ENCODE data around the gene PPFIA1. TPM values are rescaled to one million over a fixed set of nuclear protein-coding genes. Genes with fewer than 3 reads are reported as not detected.

The PPFIA1 gene
- total and polyA plus RNA-seq, 11 donors: 15.8 to 53.1 (median 39.1) TPM

GRCh38 chr11:70311616-70312015, 41.1 kb downstream of the PPFIA1 start:
- peaks cover 0 to 34% (median 7%) of the 10 kb centered on the region in 12 donors for H3K4me1 ChIP-seq
- H3K36me3 ChIP-seq: peaks cover 0 to 25% (median 4%) of the 10 kb centered on the region in 9 donors
- no peak overlapping the region for H3K4me3 ChIP-seq
- no peaks in the 10 kb centered on the region for H3K27me3 ChIP-seq
- TF ChIP-seq CTCF (IDR thresholded peaks at IDR 0.05): no peak
- no peak for TF ChIP-seq POLR2A (IDR thresholded peaks at IDR 0.05)
- DNase-seq (no peak), ATAC-seq (no peak)
- H3K27ac ChIP-seq: no peak overlapping the region
- intact Hi-C loops (cut with DNase I): no loop called here
- WGBS, 4 donors: 96 to 99% (median 98%) methylated on average over 4 of the region's 4 CpGs
- H3K9me3 ChIP-seq: no peaks in the 10 kb centered on the region

GRCh38 chr11:70312401-70313357, 42.2 kb downstream of the PPFIA1 start:
- no peak overlapping the region for H3K4me3 ChIP-seq
- DNase-seq: no peak
- TF ChIP-seq POLR2A (IDR thresholded peaks at IDR 0.05): no peak
- TF ChIP-seq CTCF (IDR thresholded peaks at IDR 0.05): no peak
- ATAC-seq: peak; percentile 50 to 79 (median 56)
- no peaks in the 10 kb centered on the region for H3K27me3 ChIP-seq
- peaks cover 0 to 25% (median 0%) of the 10 kb centered on the region in 9 donors for H3K36me3 ChIP-seq
- no peak overlapping the region for H3K27ac ChIP-seq
- WGBS, 4 donors: 74 to 80% (median 79%) methylated on average over 18 to 20 of the region's 20 CpGs
- peaks cover 0 to 26% (median 5%) of the 10 kb centered on the region in 12 donors for H3K4me1 ChIP-seq
- H3K9me3 ChIP-seq: no peaks in the 10 kb centered on the region
- intact Hi-C loops (cut with DNase I): no loop called here

GRCh38 chr11:70313945-70314344, 43.5 kb downstream of the PPFIA1 start:
- Histone ChIP-seq H3K27me3 (no peaks in the 10 kb centered on the region), H3K4me1 (peaks cover 0 to 26% (median 5%) of the 10 kb centered on the region in 12 donors), H3K27ac (peak overlapping the region in 1 of 12 donors; percentile 49), H3K4me3 (no peak overlapping the region), H3K36me3 (peaks cover 0 to 28% (median 0%) of the 10 kb centered on the region in 9 donors), H3K9me3 (no peaks in the 10 kb centered on the region)
- WGBS, 4 donors: 84 to 88% (median 87%) methylated on average over 6 to 8 of the region's 8 CpGs
- TF ChIP-seq POLR2A (IDR thresholded peaks at IDR 0.05) (no peak), CTCF (IDR thresholded peaks at IDR 0.05) (no peak)
- intact Hi-C loops (cut with DNase I): no loop called here
- ATAC-seq: peak in 1 of 4 donors; percentile 10
- DNase-seq: no peak

GRCh38 chr11:70314730-70315129, 44.2 kb downstream of the PPFIA1 start:
- 86 to 91% (median 89%) methylated on average over 10 of the region's 10 CpGs for WGBS, 4 donors
- Histone ChIP-seq H3K36me3 (peaks cover 0 to 20% (median 0%) of the 10 kb centered on the region in 9 donors), H3K9me3 (no peaks in the 10 kb centered on the region), H3K4me3 (peak overlapping the region in 1 of 12 donors; percentile 15), H3K4me1 (peaks cover 0 to 33% (median 9%) of the 10 kb centered on the region in 12 donors), H3K27me3 (no peaks in the 10 kb centered on the region), H3K27ac (peak overlapping the region in 1 of 12 donors; percentile 49)
- intact Hi-C loops (cut with DNase I): no loop called here
- no peak for TF ChIP-seq POLR2A (IDR thresholded peaks at IDR 0.05)
- TF ChIP-seq CTCF (IDR thresholded peaks at IDR 0.05): no peak
- no peak for ATAC-seq
- DNase-seq: no peak
